ENCODE measurements around the gene RHBDD2. TPM values are rescaled to one million over a fixed set of nuclear protein-coding genes. Genes with fewer than 3 reads are reported as not detected.

Gene RHBDD2
- total and polyA plus RNA-seq, 9 of the 15 experiments (the other 6 are each of a cell fraction or from before 2014, with no cell fraction given) = 3.3 to 36.7 (median 17.9) TPM

GRCh38 chr7:75878769-75879611 lies at the start of gene RHBDD2 (continued):
- TF ChIP-seq CREB5 (CRISPR knock-in tag; IDR thresholded peaks at IDR 0.05) (no peak), ZBTB17 (CRISPR knock-in tag; IDR thresholded peaks at IDR 0.05) (peak; percentile 62; the same call in 1 of the 2 replicates), HMG20A (CRISPR knock-in tag; conservative IDR thresholded peaks at IDR 0.05) (no peak), HINFP (tag; conservative IDR thresholded peaks at IDR 0.05; ENCODE audit: low read depth) (no peak), FUS (optimal IDR thresholded peaks at IDR 0.05; ENCODE audit: low read depth, low read length) (no peak), ZNF449 (CRISPR knock-in tag; IDR thresholded peaks at IDR 0.05) (0 out of 2 replicates have a peak, but pooled peaks have one; percentile 19), POLR2AphosphoS5 (IDR thresholded peaks at IDR 0.05; ENCODE audit: control insufficient read depth, insufficient read depth, low read depth, low read length) (peak; percentile 76; the same call in 1 of the 2 replicates), CHD1 (IDR thresholded peaks at IDR 0.05; ENCODE audit: low read length) (peak; percentile 55), CTBP1 (IDR thresholded peaks at IDR 0.05; ENCODE audit: borderline replicate concordance) (peak; percentile 89), HMGN3 (IDR thresholded peaks at IDR 0.05; ENCODE audit: borderline replicate concordance, extremely low read depth, insufficient read length, low read depth, low read length) (peak; percentile 86), TCF7L2 (IDR thresholded peaks at IDR 0.05; ENCODE audit: low read depth, low read length) (no peak), ZSCAN32 (CRISPR knock-in tag; IDR thresholded peaks at IDR 0.05) (no peak), ATF3 (IDR thresholded peaks at IDR 0.05) (no peak), ATF3 (CRISPR knock-in tag; conservative IDR thresholded peaks at IDR 0.05) (no peak), CAMTA2 (CRISPR knock-in tag; conservative IDR thresholded peaks at IDR 0.05) (no peak; the same call in 1 of the 2 replicates), RFX1 (IDR thresholded peaks at IDR 0.05) (peak; percentile 93), MXI1 (IDR thresholded peaks at IDR 0.05; ENCODE audit: low read depth, low read length) (peak; percentile 97), PRMT5 (CRISPR knock-in tag; IDR thresholded peaks at IDR 0.05) (no peak), ZNF280A (IDR thresholded peaks at IDR 0.05; ENCODE audit: low read depth, partially characterized antibody) (no peak), ESRRA (IDR thresholded peaks at IDR 0.05; ENCODE audit: borderline replicate concordance, low read depth) (peak; percentile 63), ZNF584 (CRISPR knock-in tag; IDR thresholded peaks at IDR 0.05; ENCODE audit: low read depth) (no peak)

Measured in K562 (cell line).